Left lung (tissue), 10 donors: ENCODE data around the gene RERE. TPM values are rescaled to one million over a fixed set of nuclear protein-coding genes. Genes with fewer than 3 reads are reported as not detected.

ENCODE experiments used
- ATAC-seq: fragments of 200-7000 bp; cut with Tn5 transposase; one replicate; pipeline ENCODE4 v1.9.1; 2020; ENCODE audit warnings: moderate library complexity
- DNase-seq, 4 donors: peaks; one replicate each; pipeline ENCODE4 v3.0.0-alpha.2; 2013 to 2020
- H3K27ac ChIP-seq, 2 donors: fragments of 200-600 bp; sonication (generic) in 1 of 2; one replicate each; pipeline versions ENCODE4 v1.5.0 to v1.8.0; 2020 to 2021
- H3K27me3 ChIP-seq, 2 donors: fragments of 200-600 bp; sonication (generic) in 1 of 2; one replicate each; pipeline versions ENCODE4 v1.5.0 to v1.8.0; 2020 to 2021
- H3K36me3 ChIP-seq, 2 donors: fragments of 200-600 bp; sonication (generic) in 1 of 2; one replicate each; pipeline versions ENCODE4 v1.5.0 to v1.8.0; 2020 to 2021
- H3K4me1 ChIP-seq, 2 donors: fragments of 200-600 bp; one replicate each; pipeline ENCODE4 v1.8.0; 2021
- H3K4me3 ChIP-seq, 2 donors: fragments of 200-600 bp; sonication (generic) in 1 of 2; one replicate each; pipeline versions ENCODE4 v1.5.0 to v1.8.0; 2020 to 2021; ENCODE audit warnings: mild to moderate bottlenecking in 1 of 2
- H3K9me3 ChIP-seq, 2 donors: fragments of 200-600 bp; sonication (generic) in 1 of 2; one replicate each; pipeline versions ENCODE4 v1.5.0 to v1.8.0; 2020 to 2021
- intact Hi-C, 2 donors: fragments of 100-400 bp; cut with DNase I; formaldehyde crosslinking; loops; one replicate each; pipeline versions ENCODE4 v1.11.2 to v1.14.2; 2022
- polyA plus RNA-seq, 6 donors: library from polyadenylated mRNA; unstranded; fragments of 120-200 nt; gene quantifications; one replicate each; pipeline ENCODE4 v1.2.1, GENCODE V29; 2013; ENCODE audit not compliant: insufficient read length in 6 of 6
- total RNA-seq, 2 donors: library from RNA; stranded (reverse); fragmentation: NEBNext Ultra II Directional; extraction: Animal tissue kit (Norgen Biotek cat#: 25700); gene quantifications; one replicate each; pipeline ENCODE4 v1.2.1, GENCODE V29; 2021
- TF ChIP-seq, protein P1 (sequence below), 2 donors: fragments of 200-600 bp; sonication (generic) in 1 of 2; IDR thresholded peaks; one replicate each; pipeline versions ENCODE4 v1.5.0 to v1.8.0; 2021; ENCODE audit warnings: antibody characterized with exemption in 2 of 2
- donor health status: DM: no; HTN: yes; CAD: no.
- donor health status: DM: no; HTN: no; CAD: no.

RERE gene
- total and polyA plus RNA-seq, 8 donors: 73.3 to 135 (median 130) TPM

GRCh38 chr1:8812081-8812480, 5.4 kb downstream of the RERE start:
- ATAC-seq (no peak), DNase-seq (no peak)
- no peaks in the 10 kb centered on the region for H3K9me3 ChIP-seq
- intact Hi-C loops: no loop called here
- peaks cover 20 to 40% of the 10 kb centered on the region in 2 donors for H3K4me1 ChIP-seq
- TF ChIP-seq, protein P1, sequence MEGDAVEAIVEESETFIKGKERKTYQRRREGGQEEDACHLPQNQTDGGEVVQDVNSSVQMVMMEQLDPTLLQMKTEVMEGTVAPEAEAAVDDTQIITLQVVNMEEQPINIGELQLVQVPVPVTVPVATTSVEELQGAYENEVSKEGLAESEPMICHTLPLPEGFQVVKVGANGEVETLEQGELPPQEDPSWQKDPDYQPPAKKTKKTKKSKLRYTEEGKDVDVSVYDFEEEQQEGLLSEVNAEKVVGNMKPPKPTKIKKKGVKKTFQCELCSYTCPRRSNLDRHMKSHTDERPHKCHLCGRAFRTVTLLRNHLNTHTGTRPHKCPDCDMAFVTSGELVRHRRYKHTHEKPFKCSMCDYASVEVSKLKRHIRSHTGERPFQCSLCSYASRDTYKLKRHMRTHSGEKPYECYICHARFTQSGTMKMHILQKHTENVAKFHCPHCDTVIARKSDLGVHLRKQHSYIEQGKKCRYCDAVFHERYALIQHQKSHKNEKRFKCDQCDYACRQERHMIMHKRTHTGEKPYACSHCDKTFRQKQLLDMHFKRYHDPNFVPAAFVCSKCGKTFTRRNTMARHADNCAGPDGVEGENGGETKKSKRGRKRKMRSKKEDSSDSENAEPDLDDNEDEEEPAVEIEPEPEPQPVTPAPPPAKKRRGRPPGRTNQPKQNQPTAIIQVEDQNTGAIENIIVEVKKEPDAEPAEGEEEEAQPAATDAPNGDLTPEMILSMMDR (IDR thresholded peaks at IDR 0.05): no peak
- no peaks in the 10 kb centered on the region for H3K36me3 ChIP-seq
- no peaks in the 10 kb centered on the region for H3K27me3 ChIP-seq
- no peak overlapping the region for H3K27ac ChIP-seq
- H3K4me3 ChIP-seq: no peak overlapping the region

DNA sequence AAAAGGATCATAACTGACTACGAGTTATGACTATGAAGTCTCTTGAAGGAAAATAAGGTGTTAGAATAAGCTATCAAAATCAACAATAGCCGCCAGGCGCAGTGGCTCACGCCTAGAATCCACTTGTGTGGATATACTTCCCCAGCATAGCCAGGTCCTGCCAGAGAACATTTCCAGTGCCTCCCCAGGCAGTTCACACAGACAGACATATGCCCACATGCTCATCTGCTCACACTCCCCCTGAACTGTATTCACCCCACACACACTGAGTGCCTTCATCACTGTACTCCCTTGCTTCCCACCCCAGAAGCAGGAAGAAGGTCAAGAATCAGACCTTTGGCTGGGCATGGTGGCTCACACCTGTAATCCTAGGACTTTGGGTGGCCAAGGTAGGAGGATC, 6.5 kb downstream of the RERE start:
- Histone ChIP-seq H3K4me1 (peaks cover 20 to 30% of the 10 kb centered on the region in 2 donors), H3K27me3 (no peaks in the 10 kb centered on the region), H3K27ac (no peak overlapping the region), H3K9me3 (no peaks in the 10 kb centered on the region), H3K36me3 (no peaks in the 10 kb centered on the region), H3K4me3 (no peak overlapping the region)
- DNase-seq: no peak
- ATAC-seq: no peak
- intact Hi-C loops: no loop called here
- TF ChIP-seq, protein P1 (IDR thresholded peaks at IDR 0.05): no peak

- H3K4me3 ChIP-seq: no peak overlapping the region
- TF ChIP-seq, protein P1 (IDR thresholded peaks at IDR 0.05): no peak
- H3K27me3 ChIP-seq: no peaks in the 10 kb centered on the region
- H3K9me3 ChIP-seq: no peaks in the 10 kb centered on the region
- intact Hi-C loops: no loop called here
- ATAC-seq (no peak), DNase-seq (no peak)
- H3K4me1 ChIP-seq: peaks cover 4 to 15% of the 10 kb centered on the region in 2 donors
- H3K36me3 ChIP-seq: no peaks in the 10 kb centered on the region
- H3K27ac ChIP-seq: no peak overlapping the region
Measured at GRCh38 chr1:8809342-8809736, 8.1 kb downstream of the RERE start.

DNA sequence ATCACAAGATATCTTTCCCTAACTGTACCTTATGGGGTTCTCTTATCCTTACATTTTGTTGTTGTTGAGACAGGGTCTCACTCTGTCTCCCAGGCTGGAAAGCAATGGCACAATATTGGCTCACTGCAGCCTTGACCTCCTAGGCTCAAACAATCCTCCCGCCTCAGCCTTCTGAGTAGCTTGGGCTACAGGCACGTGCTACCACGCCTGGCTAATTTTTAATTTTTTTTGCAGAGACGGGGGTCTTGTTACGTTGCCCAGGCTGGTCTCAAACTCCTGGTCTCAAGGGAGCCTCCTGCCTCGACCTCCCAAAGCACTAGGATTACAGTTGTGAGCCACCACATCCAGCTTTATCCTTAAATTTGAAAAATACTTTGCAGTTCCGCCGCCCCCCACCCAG, 10.4 kb downstream of the RERE start:
- Histone ChIP-seq H3K36me3 (no peaks in the 10 kb centered on the region), H3K27ac (no peak overlapping the region), H3K4me3 (no peak overlapping the region), H3K9me3 (no peaks in the 10 kb centered on the region), H3K27me3 (no peaks in the 10 kb centered on the region), H3K4me1 (peaks cover 0 to 5% of the 10 kb centered on the region in 2 donors)
- DNase-seq (no peak), ATAC-seq (no peak)
- intact Hi-C loops: no loop called here
- TF ChIP-seq, protein P1 (IDR thresholded peaks at IDR 0.05): no peak

DNA sequence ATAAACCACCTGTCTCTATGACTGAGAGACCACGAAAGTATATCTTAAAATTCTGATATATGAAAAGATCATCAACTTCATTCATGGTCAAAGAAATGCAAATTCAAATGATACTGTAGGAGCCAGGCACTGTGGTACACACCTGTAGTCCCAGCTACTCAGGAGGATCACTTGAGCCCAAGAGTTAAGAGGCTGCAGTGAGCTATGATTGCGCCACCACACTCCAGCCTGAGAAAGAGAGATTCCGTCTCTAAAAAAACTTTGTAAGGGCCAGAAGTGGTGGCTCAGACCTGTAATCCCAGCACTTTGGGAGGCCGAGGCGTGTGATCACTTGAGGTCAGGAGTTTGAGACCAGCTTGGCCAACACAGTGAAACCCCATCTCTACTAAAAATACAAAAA, 17.0 kb downstream of the RERE start:
- Histone ChIP-seq H3K36me3 (no peaks in the 10 kb centered on the region), H3K4me3 (no peak overlapping the region), H3K4me1 (no peaks in the 10 kb centered on the region), H3K9me3 (no peaks in the 10 kb centered on the region), H3K27me3 (no peaks in the 10 kb centered on the region), H3K27ac (no peak overlapping the region)
- TF ChIP-seq, protein P1 (IDR thresholded peaks at IDR 0.05): no peak
- ATAC-seq (peak; percentile 91), DNase-seq (peak in 1 of 4 donors; percentile 52)
- intact Hi-C loops: no loop called here
